ENCODE measurements around the gene BICDL1. TPM values are rescaled to one million over a fixed set of nuclear protein-coding genes. Genes with fewer than 3 reads are reported as not detected.
A peak's percentile ranks its signal among the peaks of the same experiment; 100 is the strongest.

Gene BICDL1
- total RNA-seq, 2 donors from 2014 or later, result 5.9 to 6.2 TPM

DNA sequence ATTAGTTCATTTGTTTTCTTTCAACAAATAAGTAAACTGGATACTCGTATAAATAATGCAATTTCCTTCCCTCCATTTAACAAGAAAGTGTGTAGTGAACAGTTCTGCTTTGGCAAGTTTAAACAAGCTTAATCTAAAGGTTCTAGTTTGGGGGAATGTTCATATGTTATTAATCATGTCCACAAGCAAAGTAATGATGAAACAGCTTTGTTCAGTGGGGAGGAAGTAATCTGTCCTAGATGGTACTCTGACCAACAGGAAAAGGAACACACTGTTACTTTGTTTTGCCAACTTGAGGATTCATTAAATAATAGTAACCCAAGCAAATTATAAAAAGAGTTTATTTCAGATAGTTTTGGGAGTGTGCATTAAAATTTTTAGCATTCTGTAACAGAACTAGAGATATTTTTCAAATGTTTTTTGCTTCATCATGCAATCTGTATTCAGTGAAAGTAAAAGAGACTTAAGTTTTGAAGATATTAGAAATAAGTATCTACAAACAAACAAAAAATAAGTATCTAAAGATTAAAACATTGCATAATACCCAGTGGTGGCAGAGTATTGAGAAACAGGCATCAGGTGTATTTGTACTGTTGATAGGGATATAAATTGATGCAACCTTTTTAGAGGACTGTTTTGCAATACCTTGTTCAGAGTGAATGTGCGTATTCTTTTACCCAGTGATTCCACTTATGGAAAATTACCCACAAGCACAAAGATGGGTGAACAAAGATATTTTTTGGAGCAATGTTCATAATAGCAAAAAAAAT lies 66.4 kb downstream of the BICDL1 start:
- intact Hi-C loops (cut with DNase I), result no loop called here

DNA sequence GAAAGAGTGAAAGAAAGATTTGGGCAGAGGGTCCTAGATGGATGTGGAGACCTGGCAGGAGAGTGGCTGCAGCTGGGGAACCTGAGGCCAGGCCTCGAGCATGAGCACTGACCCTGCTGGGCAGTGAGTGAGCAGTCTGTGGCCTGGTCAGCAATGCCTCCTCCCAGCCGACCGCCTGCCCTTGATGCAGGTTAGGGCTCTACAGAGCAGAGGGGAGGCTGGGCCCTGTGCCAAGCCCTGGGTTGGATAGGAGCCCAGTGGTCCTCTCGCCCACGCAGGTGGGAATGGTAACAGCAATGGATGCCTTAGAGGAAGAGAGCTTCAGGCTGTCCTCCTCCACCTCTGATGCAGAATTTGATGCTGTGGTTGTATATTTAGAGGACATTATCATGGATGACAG lies 67.7 kb downstream of the BICDL1 start:
- H3K4me3 ChIP-seq, result no peak overlapping the region
- H3K36me3 ChIP-seq (replicated peaks in 1 of 2; ENCODE audit: insufficient read depth in 1 of 2, low read depth in 2 of 2), result no peaks in the 10 kb centered on the region
- H3K27ac ChIP-seq, result no peak overlapping the region
- intact Hi-C loops (cut with DNase I), result no loop called here
- TF ChIP-seq, protein P1, sequence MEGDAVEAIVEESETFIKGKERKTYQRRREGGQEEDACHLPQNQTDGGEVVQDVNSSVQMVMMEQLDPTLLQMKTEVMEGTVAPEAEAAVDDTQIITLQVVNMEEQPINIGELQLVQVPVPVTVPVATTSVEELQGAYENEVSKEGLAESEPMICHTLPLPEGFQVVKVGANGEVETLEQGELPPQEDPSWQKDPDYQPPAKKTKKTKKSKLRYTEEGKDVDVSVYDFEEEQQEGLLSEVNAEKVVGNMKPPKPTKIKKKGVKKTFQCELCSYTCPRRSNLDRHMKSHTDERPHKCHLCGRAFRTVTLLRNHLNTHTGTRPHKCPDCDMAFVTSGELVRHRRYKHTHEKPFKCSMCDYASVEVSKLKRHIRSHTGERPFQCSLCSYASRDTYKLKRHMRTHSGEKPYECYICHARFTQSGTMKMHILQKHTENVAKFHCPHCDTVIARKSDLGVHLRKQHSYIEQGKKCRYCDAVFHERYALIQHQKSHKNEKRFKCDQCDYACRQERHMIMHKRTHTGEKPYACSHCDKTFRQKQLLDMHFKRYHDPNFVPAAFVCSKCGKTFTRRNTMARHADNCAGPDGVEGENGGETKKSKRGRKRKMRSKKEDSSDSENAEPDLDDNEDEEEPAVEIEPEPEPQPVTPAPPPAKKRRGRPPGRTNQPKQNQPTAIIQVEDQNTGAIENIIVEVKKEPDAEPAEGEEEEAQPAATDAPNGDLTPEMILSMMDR (IDR thresholded peaks at IDR 0.05), result no peak
- TF ChIP-seq POLR2A (IDR thresholded peaks at IDR 0.05), result no peak
- ATAC-seq, result no peak
- no peaks in the 10 kb centered on the region for H3K9me3 ChIP-seq
- H3K4me1 ChIP-seq, result no peaks in the 10 kb centered on the region
- H3K27me3 ChIP-seq, result no peaks in the 10 kb centered on the region
- no peak for DNase-seq
- 76 to 77% methylated on average over 5 of the region's 5 CpGs for WGBS, 2 donors

More for the DNA sequence above, 66.4 kb downstream of the BICDL1 start:
- Histone ChIP-seq H3K9me3 (no peaks in the 10 kb centered on the region), H3K36me3 (replicated peaks in 1 of 2; ENCODE audit: insufficient read depth in 1 of 2, low read depth in 2 of 2) (no peaks in the 10 kb centered on the region), H3K27me3 (no peaks in the 10 kb centered on the region), H3K27ac (peak overlapping the region in 1 of 4 donors; percentile 26), H3K4me3 (no peak overlapping the region), H3K4me1 (no peaks in the 10 kb centered on the region)
- TF ChIP-seq, protein P1 (IDR thresholded peaks at IDR 0.05), result no peak
- TF ChIP-seq POLR2A (IDR thresholded peaks at IDR 0.05), result no peak
- ATAC-seq (peak; percentile 63), DNase-seq (no peak)
- 44 to 53% methylated on average over 2 of the region's 2 CpGs for WGBS, 2 donors

DNA sequence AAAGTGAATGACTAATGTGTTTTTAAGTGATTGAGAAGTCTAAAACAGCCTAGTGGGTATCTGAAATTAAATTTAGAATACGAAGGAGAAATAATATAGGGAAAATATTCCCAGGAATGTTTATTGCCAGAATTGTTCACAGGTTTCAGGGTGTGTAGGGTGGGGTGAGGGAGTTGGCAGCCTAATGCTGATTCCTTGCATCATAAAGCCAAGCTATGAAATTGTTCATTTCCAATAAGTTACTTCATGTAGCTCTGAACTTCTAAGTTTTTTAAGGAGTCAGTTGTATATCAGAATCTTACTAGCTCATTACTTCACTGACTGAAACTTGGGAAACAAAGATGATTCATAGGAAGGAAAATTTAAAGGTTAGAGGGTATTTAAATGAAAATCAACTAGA lies 71.2 kb downstream of the BICDL1 start:
- no peaks in the 10 kb centered on the region for H3K36me3 ChIP-seq (replicated peaks in 1 of 2; ENCODE audit: insufficient read depth in 1 of 2, low read depth in 2 of 2)
- ATAC-seq (no peak), DNase-seq (no peak)
- intact Hi-C loops (cut with DNase I), result no loop called here
- WGBS, 2 donors, result 89 to 90% methylated on average over 1 of the region's 1 CpG
- no peaks in the 10 kb centered on the region for H3K4me1 ChIP-seq
- H3K27me3 ChIP-seq, result no peaks in the 10 kb centered on the region
- no peaks in the 10 kb centered on the region for H3K9me3 ChIP-seq
- no peak overlapping the region for H3K4me3 ChIP-seq
- no peak overlapping the region for H3K27ac ChIP-seq
- TF ChIP-seq, protein P1 (IDR thresholded peaks at IDR 0.05), result no peak
- TF ChIP-seq POLR2A (IDR thresholded peaks at IDR 0.05), result no peak

DNA sequence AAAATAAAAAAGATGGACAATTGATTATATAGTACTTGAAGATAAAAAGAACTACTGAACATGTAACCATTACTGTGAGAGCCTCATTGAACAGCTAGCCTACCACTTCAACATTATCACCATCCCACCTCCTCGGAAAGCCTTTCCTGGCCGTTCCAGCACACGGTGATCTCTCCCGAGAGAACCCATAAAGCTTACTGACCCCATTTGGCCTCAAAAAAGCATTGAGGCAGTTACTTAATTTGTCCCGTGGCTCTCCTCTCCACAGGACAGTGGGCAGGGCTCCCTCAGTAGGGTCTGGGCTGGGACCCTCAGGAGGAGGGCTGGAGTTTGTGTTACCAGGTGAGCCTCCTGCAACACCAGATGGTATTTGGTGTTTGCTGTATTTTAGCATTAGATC lies 71.7 kb downstream of the BICDL1 start:
- intact Hi-C loops (cut with DNase I), result no loop called here
- TF ChIP-seq POLR2A (IDR thresholded peaks at IDR 0.05), result no peak
- TF ChIP-seq, protein P1 (IDR thresholded peaks at IDR 0.05), result no peak
- ATAC-seq (no peak), DNase-seq (no peak)
- H3K4me1 ChIP-seq, result no peaks in the 10 kb centered on the region
- no peak overlapping the region for H3K27ac ChIP-seq
- H3K4me3 ChIP-seq, result no peak overlapping the region
- no peaks in the 10 kb centered on the region for H3K9me3 ChIP-seq
- WGBS, 2 donors, result 77 to 87% methylated on average over 5 of the region's 5 CpGs
- H3K36me3 ChIP-seq (replicated peaks in 1 of 2; ENCODE audit: insufficient read depth in 1 of 2, low read depth in 2 of 2), result no peaks in the 10 kb centered on the region
- H3K27me3 ChIP-seq, result no peaks in the 10 kb centered on the region
